ENCODE measurements around the gene ICAM1. TPM values are rescaled to one million over a fixed set of nuclear protein-coding genes. Genes with fewer than 3 reads are reported as not detected.

ICAM1 gene
- total RNA-seq, 4 donors from 2014 or later: 5.0 to 10.5 (median 7.7) TPM

DNA sequence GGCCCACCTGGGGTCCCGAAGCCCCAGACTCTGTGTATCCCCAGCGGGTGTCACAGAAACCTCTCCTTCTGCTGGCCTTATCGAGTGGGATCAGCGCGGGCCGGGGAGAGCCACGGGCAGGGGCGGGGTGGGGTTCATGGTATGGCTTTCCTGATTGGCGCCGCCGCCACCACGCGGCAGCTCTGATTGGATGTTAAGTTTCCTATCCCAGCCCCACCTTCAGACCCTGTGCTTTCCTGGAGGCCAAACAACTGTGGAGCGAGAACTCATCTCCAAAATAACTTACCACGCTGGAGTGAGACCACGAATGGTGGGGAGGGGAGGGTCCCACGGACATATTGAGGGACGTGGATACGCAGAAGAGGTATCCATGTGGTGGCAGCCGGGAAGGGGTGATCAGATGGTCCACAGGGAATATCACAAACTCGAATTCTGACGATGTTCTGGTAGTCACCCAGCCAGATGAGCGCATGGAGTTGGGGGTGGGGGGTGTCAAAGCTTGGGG lies 17.8 kb downstream of the ICAM1 start:
- H3K4me1 ChIP-seq: peaks cover 29 to 43% of the 10 kb centered on the region in 2 donors
- in situ Hi-C loops (cut with MboI; ENCODE audit: low sequenced_read_pairs in 4 of 4) (no loop called here), intact Hi-C loops (cut with DNase I; ENCODE audit: low total_unique reads) (no loop called here)
- peaks cover 70 to 72% (median 71%) of the 10 kb centered on the region in 3 donors for H3K27me3 ChIP-seq
- TF ChIP-seq POLR2A (IDR thresholded peaks at IDR 0.05): no peak
- H3K27ac ChIP-seq: no peak overlapping the region
- no peaks in the 10 kb centered on the region for H3K9me3 ChIP-seq
- no peak for DNase-seq
- peaks cover 0 to 17% of the 10 kb centered on the region in 2 donors for H3K36me3 ChIP-seq
- no peak for ATAC-seq
- peak overlapping the region in 3 of 4 donors; percentile 45 to 65 (median 48) for H3K4me3 ChIP-seq

- no peak for ATAC-seq
- H3K4me3 ChIP-seq: peak overlapping the region; percentile 8 to 65 (median 46)
- no peaks in the 10 kb centered on the region for H3K9me3 ChIP-seq
- H3K36me3 ChIP-seq: peaks cover 0 to 11% of the 10 kb centered on the region in 2 donors
- H3K27ac ChIP-seq: no peak overlapping the region
- H3K27me3 ChIP-seq: peaks cover 76 to 77% (median 77%) of the 10 kb centered on the region in 3 donors
- in situ Hi-C loops (cut with MboI; ENCODE audit: low sequenced_read_pairs in 4 of 4) (no loop called here), intact Hi-C loops (cut with DNase I; ENCODE audit: low total_unique reads) (no loop called here)
- DNase-seq: no peak
- no peak for TF ChIP-seq POLR2A (IDR thresholded peaks at IDR 0.05)
- H3K4me1 ChIP-seq: peaks cover 29 to 43% of the 10 kb centered on the region in 2 donors
Measured at GRCh38 chr19:10289167-10289835, 18.4 kb downstream of the ICAM1 start.

DNA sequence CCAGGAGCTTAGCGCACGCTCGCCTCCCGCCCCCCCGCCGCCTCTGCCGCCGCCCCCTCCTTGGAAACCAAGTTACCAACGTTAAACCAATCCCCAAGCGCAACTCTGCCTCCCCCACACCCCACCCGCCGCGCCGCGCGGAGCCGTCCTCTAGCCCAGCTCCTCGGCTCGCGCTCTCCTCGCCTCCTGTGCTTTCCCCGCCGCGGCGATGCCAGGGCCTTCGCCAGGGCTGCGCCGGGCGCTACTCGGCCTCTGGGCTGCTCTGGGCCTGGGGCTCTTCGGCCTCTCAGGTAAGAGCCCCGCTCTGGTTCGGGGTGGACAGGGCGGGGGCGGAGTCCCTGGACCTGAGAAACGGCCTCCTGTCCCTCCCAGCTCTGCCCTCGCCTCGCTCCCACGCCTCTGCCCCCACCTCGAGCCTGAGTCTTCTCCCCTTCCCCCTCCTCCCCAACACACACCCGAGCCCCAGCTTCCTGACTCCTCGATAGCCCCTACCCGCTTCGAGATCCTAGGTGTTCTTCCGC lies 19.0 kb downstream of the ICAM1 start, which contains the start of gene ICAM5:
ICAM5 (plus strand) TSS at position 117 of the 521 bp plus-strand sequence; CDS start at position 209, 92 bp downstream.
- no peaks in the 10 kb centered on the region for H3K9me3 ChIP-seq
- DNase-seq: no peak
- intact Hi-C loops (cut with DNase I; ENCODE audit: low total_unique reads) (no loop called here), in situ Hi-C loops (cut with MboI; ENCODE audit: low sequenced_read_pairs in 4 of 4) (no loop called here)
- TF ChIP-seq, protein P1, sequence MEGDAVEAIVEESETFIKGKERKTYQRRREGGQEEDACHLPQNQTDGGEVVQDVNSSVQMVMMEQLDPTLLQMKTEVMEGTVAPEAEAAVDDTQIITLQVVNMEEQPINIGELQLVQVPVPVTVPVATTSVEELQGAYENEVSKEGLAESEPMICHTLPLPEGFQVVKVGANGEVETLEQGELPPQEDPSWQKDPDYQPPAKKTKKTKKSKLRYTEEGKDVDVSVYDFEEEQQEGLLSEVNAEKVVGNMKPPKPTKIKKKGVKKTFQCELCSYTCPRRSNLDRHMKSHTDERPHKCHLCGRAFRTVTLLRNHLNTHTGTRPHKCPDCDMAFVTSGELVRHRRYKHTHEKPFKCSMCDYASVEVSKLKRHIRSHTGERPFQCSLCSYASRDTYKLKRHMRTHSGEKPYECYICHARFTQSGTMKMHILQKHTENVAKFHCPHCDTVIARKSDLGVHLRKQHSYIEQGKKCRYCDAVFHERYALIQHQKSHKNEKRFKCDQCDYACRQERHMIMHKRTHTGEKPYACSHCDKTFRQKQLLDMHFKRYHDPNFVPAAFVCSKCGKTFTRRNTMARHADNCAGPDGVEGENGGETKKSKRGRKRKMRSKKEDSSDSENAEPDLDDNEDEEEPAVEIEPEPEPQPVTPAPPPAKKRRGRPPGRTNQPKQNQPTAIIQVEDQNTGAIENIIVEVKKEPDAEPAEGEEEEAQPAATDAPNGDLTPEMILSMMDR (IDR thresholded peaks at IDR 0.05 in 4 of 5, conservative IDR thresholded peaks at IDR 0.05 in 1 of 5): no peak
- no peak for TF ChIP-seq POLR2A (IDR thresholded peaks at IDR 0.05)
- H3K36me3 ChIP-seq: peaks cover 0 to 6% of the 10 kb centered on the region in 2 donors
- peak within 1 kb of the TSS; percentile 40 to 65 (median 46) for H3K4me3 ChIP-seq
- H3K27ac ChIP-seq: no peak within 1 kb of the TSS
- ATAC-seq: no peak
- H3K27me3 ChIP-seq: peaks cover 81 to 83% (median 83%) of the 10 kb centered on the region in 3 donors
- H3K4me1 ChIP-seq: peaks cover 29 to 43% of the 10 kb centered on the region in 2 donors

- no peaks in the 10 kb centered on the region for H3K9me3 ChIP-seq
- in situ Hi-C loops (cut with MboI; ENCODE audit: low sequenced_read_pairs in 4 of 4) (no loop called here), intact Hi-C loops (cut with DNase I; ENCODE audit: low total_unique reads) (no loop called here)
- peaks cover 87 to 89% (median 88%) of the 10 kb centered on the region in 3 donors for H3K27me3 ChIP-seq
- ATAC-seq: no peak
- peaks cover 29 to 47% of the 10 kb centered on the region in 2 donors for H3K4me1 ChIP-seq
- H3K27ac ChIP-seq: no peak overlapping the region
- H3K4me3 ChIP-seq: peak overlapping the region; percentile 40 to 65 (median 46)
- peaks cover 0 to under 1% of the 10 kb centered on the region in 2 donors for H3K36me3 ChIP-seq
- DNase-seq: no peak
- no peak for TF ChIP-seq POLR2A (IDR thresholded peaks at IDR 0.05)
- TF ChIP-seq, protein P1 (IDR thresholded peaks at IDR 0.05 in 4 of 5, conservative IDR thresholded peaks at IDR 0.05 in 1 of 5): no peak
Measured at GRCh38 chr19:10290357-10290875, 19.5 kb downstream of the ICAM1 start.

GRCh38 chr19:10290876-10291553 lies 20.1 kb downstream of the ICAM1 start:
- in situ Hi-C loops (cut with MboI; ENCODE audit: low sequenced_read_pairs in 4 of 4): no loop called here
- no peak for ATAC-seq
- Histone ChIP-seq H3K9me3 (no peaks in the 10 kb centered on the region), H3K4me1 (peaks cover 29 to 49% of the 10 kb centered on the region in 2 donors), H3K27ac (no peak overlapping the region), H3K36me3 (no peaks in the 10 kb centered on the region), H3K27me3 (peaks cover 93 to 95% (median 94%) of the 10 kb centered on the region in 3 donors), H3K4me3 (peak overlapping the region; percentile 40 to 65 (median 46))
- peak in 1 of 2 donors; percentile 32 for DNase-seq
- intact Hi-C loops (cut with DNase I; ENCODE audit: low total_unique reads): no loop called here
- TF ChIP-seq POLR2A (IDR thresholded peaks at IDR 0.05): no peak
- TF ChIP-seq, protein P1 (IDR thresholded peaks at IDR 0.05 in 4 of 5, conservative IDR thresholded peaks at IDR 0.05 in 1 of 5): no peak
